PC-9 (cell line): ENCODE measurements around the gene PLEKHB2. TPM values are rescaled to one million over a fixed set of nuclear protein-coding genes. Genes with fewer than 3 reads are reported as not detected.

Source experiments
- BruUV-seq: library from RNA; stranded (reverse); fragments of 400-500 nt; replicated peaks from 2 replicates; lab custom pipeline; 2021; lab: Mats Ljungman, UMichigan
- CTCF ChIA-PET: fragments of 300-600 bp; sonication (Branson Sonifier 250); formaldehyde crosslinking; loops from one replicate; lab custom pipeline; 2022; ENCODE audit warnings: antibody characterized with exemption; lab: Charles Lee
- POLR2A ChIA-PET: fragments of 300-600 bp; sonication (Branson Sonifier 250); formaldehyde crosslinking; loops from one replicate; lab custom pipeline; 2022; ENCODE audit warnings: antibody characterized with exemption; ENCODE audit not compliant: unreplicated experiment; lab: Charles Lee
- DNase-seq, 2 experiments: peaks; one replicate each; pipeline versions ENCODE4 v3.0.0 to v3.0.0-alpha.2; 2015 to 2022; ENCODE audit warnings: mixed read lengths in 1 of 2
- H2AFZ ChIP-seq: fragments of 200-600 bp; sonication (generic); 2 replicates; pipeline ENCODE4 v1.8.1; 2017; ENCODE audit warnings: antibody characterized with exemption
- H3F3A ChIP-seq: fragments of 200-600 bp; sonication (generic); 2 replicates; pipeline ENCODE4 v1.8.1; 2017; ENCODE audit warnings: antibody characterized with exemption, mild to moderate bottlenecking, low read depth; ENCODE audit not compliant: insufficient read depth
- H3K27ac ChIP-seq: fragments of 200-600 bp; sonication (generic); 2 replicates; pipeline ENCODE4 v1.6.1; 2016; ENCODE audit warnings: mixed run types
- H3K27me3 ChIP-seq: fragments of 200-600 bp; sonication (generic); 2 replicates; pipeline ENCODE4 v1.6.1; 2016; ENCODE audit warnings: low read depth, mixed run types; ENCODE audit not compliant: insufficient read depth
- H3K36me3 ChIP-seq: fragments of 200-600 bp; sonication (generic); 2 replicates; pipeline ENCODE4 v1.6.1; 2016; ENCODE audit warnings: low read depth, mixed run types
- H3K4me1 ChIP-seq: fragments of 200-600 bp; sonication (generic); replicated peaks from 2 replicates; pipeline ENCODE4 v1.6.1; 2016; ENCODE audit warnings: mixed run types; ENCODE audit not compliant: insufficient read depth
- H3K4me2 ChIP-seq: fragments of 200-600 bp; sonication (generic); 2 replicates; pipeline ENCODE4 v1.6.1; 2017; ENCODE audit warnings: mixed run types
- H3K4me3 ChIP-seq: fragments of 200-600 bp; sonication (generic); 2 replicates; pipeline ENCODE4 v1.6.1; 2016; ENCODE audit warnings: mixed run types
- H3K79me2 ChIP-seq: fragments of 200-600 bp; sonication (generic); 2 replicates; pipeline ENCODE4 v1.6.1; 2017; ENCODE audit warnings: low read depth, mixed run types
- H3K9me2 ChIP-seq: fragments of 200-600 bp; sonication (generic); 2 replicates; pipeline ENCODE4 v1.8.1; 2017; ENCODE audit warnings: mild to moderate bottlenecking; ENCODE audit not compliant: insufficient read depth
- H3K9me3 ChIP-seq: fragments of 200-600 bp; sonication (generic); 2 replicates; pipeline ENCODE4 v1.8.1; 2016; ENCODE audit warnings: low read depth; ENCODE audit not compliant: insufficient read depth
- H4K20me1 ChIP-seq: fragments of 200-600 bp; sonication (generic); 2 replicates; pipeline ENCODE4 v1.8.1; 2017; ENCODE audit not compliant: insufficient read depth
- CTCF ChIP-seq: fragments of 200-600 bp; sonication (generic); conservative IDR thresholded peaks from 2 replicates; pipeline ENCODE4 v1.6.1; 2017; ENCODE audit warnings: mixed run types, antibody characterized with exemption, mild to moderate bottlenecking, moderate library complexity
- EZH2 ChIP-seq: fragments of 200-600 bp; sonication (generic); IDR thresholded peaks from 2 replicates; pipeline ENCODE4 v1.8.0; 2017; ENCODE audit warnings: antibody characterized with exemption, low read depth
- intact Hi-C: fragments of 100-400 bp; cut with micrococcal nuclease; formaldehyde crosslinking; loops from one replicate; pipeline ENCODE4 v1.10.0; 2022; ENCODE audit not compliant: unreplicated experiment
- total RNA-seq: library from RNA; stranded (reverse); gene quantifications from 2 replicates; pipeline ENCODE4 v1.2.3, GENCODE V29; 2021

The PLEKHB2 gene
- total RNA-seq, 1 experiment from 2014 or later: 46.2 TPM

DNA sequence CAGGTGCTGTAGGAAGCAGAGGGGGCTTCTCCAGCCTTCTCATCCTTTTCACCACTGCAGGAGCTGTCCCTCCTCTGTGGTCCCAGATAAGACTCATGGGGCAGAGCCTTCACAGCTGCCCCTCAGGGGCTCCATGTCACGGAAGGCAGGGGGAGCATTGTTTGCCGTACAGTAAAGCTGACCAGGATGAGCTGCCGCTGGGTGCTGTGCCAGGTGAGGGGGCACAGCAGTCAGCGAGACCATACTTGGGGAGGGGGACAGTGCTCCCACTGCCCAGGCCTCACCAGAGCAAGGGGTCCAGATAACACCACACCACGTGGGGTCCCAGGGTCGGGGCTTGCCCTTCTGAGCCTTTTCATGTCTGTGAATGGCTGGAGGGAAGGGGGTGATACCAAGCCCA is 46.3 kb downstream of the PLEKHB2 start:
- peaks cover 6% of the 10 kb centered on the region; the same call in 1 of the 2 replicates for H4K20me1 ChIP-seq
- no peak overlapping the region for H3K27ac ChIP-seq
- 0 out of 2 replicates have a peak, but pooled peaks cover 4% of the 10 kb centered on the region for H3K36me3 ChIP-seq
- peaks cover 4% of the 10 kb centered on the region; the same call in 1 of the 2 replicates for H3F3A ChIP-seq
- H3K4me3 ChIP-seq: no peak overlapping the region
- H3K9me2 ChIP-seq: no peaks in the 10 kb centered on the region
- ChIA-PET POLR2A (no interaction called here), CTCF (no interaction called here)
- H3K27me3 ChIP-seq: no peaks in the 10 kb centered on the region
- no peaks in the 10 kb centered on the region for H3K79me2 ChIP-seq
- intact Hi-C loops: loop anchor here (5.0 to 10.0 kb wide), 4 partner anchors 183 to 993 kb away; no protein-coding TSS in a partner anchor
- H3K4me2 ChIP-seq: no peak overlapping the region
- TF ChIP-seq EZH2 (no peak), CTCF (no peak)
- no peaks in the 10 kb centered on the region for H3K9me3 ChIP-seq
- no peak for DNase-seq
- no peaks in the 10 kb centered on the region for H3K4me1 ChIP-seq
- BruUV-seq: no TSS peak
- no peak overlapping the region for H2AFZ ChIP-seq

DNA sequence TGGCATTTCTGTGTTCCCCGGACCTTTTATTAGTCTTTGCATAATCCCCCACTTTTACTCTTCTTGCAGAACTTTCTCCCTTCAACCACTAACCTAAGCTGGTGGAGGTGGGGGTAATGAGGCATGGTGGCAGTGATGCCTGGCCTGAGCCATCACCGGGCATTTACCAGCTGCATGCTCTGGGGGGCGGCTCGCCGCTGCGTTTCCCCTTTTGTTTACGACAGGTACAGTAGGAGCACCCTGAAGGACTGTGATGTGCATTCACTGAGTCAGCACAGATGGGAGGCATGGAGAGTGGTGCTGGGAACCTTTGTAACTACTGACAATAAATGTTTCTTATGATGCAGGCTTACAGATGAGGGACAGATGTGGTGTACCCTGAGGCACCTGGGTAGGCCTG is 46.9 kb downstream of the PLEKHB2 start:
- BruUV-seq: no TSS peak

DNA sequence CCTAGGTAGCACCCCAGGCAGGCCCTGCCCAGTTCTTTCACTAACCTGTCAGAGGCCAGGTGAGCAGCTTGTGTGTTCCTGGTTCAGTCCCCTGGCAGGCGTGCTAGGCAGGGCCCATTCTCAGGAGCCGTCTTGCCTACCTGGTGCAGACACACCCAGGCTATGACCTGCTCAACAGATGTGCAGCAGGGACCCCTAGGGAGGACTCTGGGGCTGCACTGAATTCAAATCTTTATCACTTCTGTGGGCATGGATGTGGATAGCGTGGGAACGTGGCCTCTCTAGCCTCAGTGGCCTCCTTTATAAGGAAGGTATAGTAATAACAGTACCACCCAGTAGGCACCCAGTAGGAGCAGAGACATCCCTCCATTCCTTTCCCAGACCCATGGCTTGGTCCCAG is 48.4 kb downstream of the PLEKHB2 start:
- ChIA-PET CTCF (interaction anchor here (0.6 to 1.4 kb wide), 3 partner anchors 356 to 519 kb away, joined by 3 to 11 read pairs (median 3); no protein-coding TSS in a partner anchor), POLR2A (no interaction called here)
- Histone ChIP-seq H3K4me1 (no peaks in the 10 kb centered on the region), H3K27me3 (peaks cover 11% of the 10 kb centered on the region), H3K4me2 (no peak overlapping the region), H2AFZ (no peak overlapping the region), H3K9me3 (no peaks in the 10 kb centered on the region), H3K4me3 (no peak overlapping the region), H3K27ac (no peak overlapping the region), H4K20me1 (peaks cover 3% of the 10 kb centered on the region; the same call in 1 of the 2 replicates), H3K9me2 (no peaks in the 10 kb centered on the region), H3F3A (peaks cover 4% of the 10 kb centered on the region; the same call in 1 of the 2 replicates), H3K79me2 (no peaks in the 10 kb centered on the region), H3K36me3 (0 out of 2 replicates have a peak, but pooled peaks cover 1% of the 10 kb centered on the region)
- intact Hi-C loops: loop anchor here (5.0 to 10.0 kb wide), 4 partner anchors 181 to 991 kb away; no protein-coding TSS in a partner anchor
- DNase-seq: no peak
- TF ChIP-seq EZH2 (no peak), CTCF (no peak)
- BruUV-seq: no TSS peak

More for the DNA sequence above, 46.9 kb downstream of the PLEKHB2 start:
- POLR2A ChIA-PET: no interaction called here
- intact Hi-C loops: loop anchor here (5.0 to 10.0 kb wide), 4 partner anchors 183 to 993 kb away; no protein-coding TSS in a partner anchor
- no peaks in the 10 kb centered on the region for H3K79me2 ChIP-seq
- H3K36me3 ChIP-seq: 0 out of 2 replicates have a peak, but pooled peaks cover 3% of the 10 kb centered on the region
- no peak overlapping the region for H3K4me2 ChIP-seq
- H4K20me1 ChIP-seq: peaks cover 6% of the 10 kb centered on the region; the same call in 1 of the 2 replicates
- H3F3A ChIP-seq: peaks cover 4% of the 10 kb centered on the region; the same call in 1 of the 2 replicates
- no peak overlapping the region for H3K27ac ChIP-seq
- no peak overlapping the region for H3K4me3 ChIP-seq
- no peak overlapping the region for H2AFZ ChIP-seq
- H3K27me3 ChIP-seq: no peaks in the 10 kb centered on the region
- H3K4me1 ChIP-seq: no peaks in the 10 kb centered on the region
- no peaks in the 10 kb centered on the region for H3K9me2 ChIP-seq
- TF ChIP-seq EZH2 (no peak), CTCF (no peak)
- H3K9me3 ChIP-seq: no peaks in the 10 kb centered on the region
- CTCF ChIA-PET: no interaction called here
- no peak for DNase-seq
